ENCODE measurements around the gene ITGBL1.

ITGBL1 gene

GRCh38 chr13:101686003-101686402 lies 233.5 kb downstream of the ITGBL1 start:
- in situ Hi-C loops (cut with MboI; ENCODE audit: low sequenced_read_pairs), result no loop called here

- in situ Hi-C loops (cut with MboI; ENCODE audit: low sequenced_read_pairs), result no loop called here
These were observed 238.4 kb downstream of the ITGBL1 start for GRCh38 chr13:101690871-101691270.

- in situ Hi-C loops (cut with MboI; ENCODE audit: low sequenced_read_pairs), result no loop called here
These were observed 238.9 kb downstream of the ITGBL1 start for GRCh38 chr13:101691341-101691860.

- in situ Hi-C loops (cut with MboI; ENCODE audit: low sequenced_read_pairs), result no loop called here
These were observed 243.5 kb downstream of the ITGBL1 start for GRCh38 chr13:101695870-101696516.

GRCh38 chr13:101697745-101698144 lies 245.3 kb downstream of the ITGBL1 start:
- in situ Hi-C loops (cut with MboI; ENCODE audit: low sequenced_read_pairs), result no loop called here

- in situ Hi-C loops (cut with MboI; ENCODE audit: low sequenced_read_pairs), result no loop called here
These were observed 245.9 kb downstream of the ITGBL1 start for GRCh38 chr13:101698400-101698799.

- in situ Hi-C loops (cut with MboI; ENCODE audit: low sequenced_read_pairs), result no loop called here
These were observed 248.1 kb downstream of the ITGBL1 start for GRCh38 chr13:101700598-101700997.

- in situ Hi-C loops (cut with MboI; ENCODE audit: low sequenced_read_pairs), result no loop called here
These were observed 250.6 kb downstream of the ITGBL1 start for GRCh38 chr13:101703081-101703480.

- in situ Hi-C loops (cut with MboI; ENCODE audit: low sequenced_read_pairs), result no loop called here
These were observed 251.4 kb downstream of the ITGBL1 start for GRCh38 chr13:101703838-101704237.

- in situ Hi-C loops (cut with MboI; ENCODE audit: low sequenced_read_pairs), result no loop called here
These were observed 254.2 kb downstream of the ITGBL1 start for GRCh38 chr13:101706651-101707050.

GRCh38 chr13:101707659-101708058 lies 255.2 kb downstream of the ITGBL1 start:
- in situ Hi-C loops (cut with MboI; ENCODE audit: low sequenced_read_pairs), result no loop called here

- in situ Hi-C loops (cut with MboI; ENCODE audit: low sequenced_read_pairs), result no loop called here
These were observed 255.6 kb downstream of the ITGBL1 start for GRCh38 chr13:101708115-101708514.

- in situ Hi-C loops (cut with MboI; ENCODE audit: low sequenced_read_pairs), result no loop called here
These were observed 257.5 kb downstream of the ITGBL1 start for GRCh38 chr13:101709952-101710351.

GRCh38 chr13:101711307-101712025 lies 259.0 kb downstream of the ITGBL1 start:
- in situ Hi-C loops (cut with MboI; ENCODE audit: low sequenced_read_pairs), result no loop called here

- in situ Hi-C loops (cut with MboI; ENCODE audit: low sequenced_read_pairs), result no loop called here
These were observed 259.5 kb downstream of the ITGBL1 start for GRCh38 chr13:101712026-101712348.

- in situ Hi-C loops (cut with MboI; ENCODE audit: low sequenced_read_pairs), result no loop called here
These were observed 261.7 kb downstream of the ITGBL1 start for GRCh38 chr13:101714195-101714594.

GRCh38 chr13:101717353-101717752 lies 264.9 kb downstream of the ITGBL1 start:
- in situ Hi-C loops (cut with MboI; ENCODE audit: low sequenced_read_pairs), result no loop called here

- in situ Hi-C loops (cut with MboI; ENCODE audit: low sequenced_read_pairs), result no loop called here
These were observed 266.0 kb downstream of the ITGBL1 start for GRCh38 chr13:101718496-101718895.

- in situ Hi-C loops (cut with MboI; ENCODE audit: low sequenced_read_pairs), result no loop called here
These were observed 274.2 kb downstream of the ITGBL1 start for GRCh38 chr13:101726681-101727080.

- in situ Hi-C loops (cut with MboI; ENCODE audit: low sequenced_read_pairs), result no loop called here
These were observed 274.6 kb downstream of the ITGBL1 start for GRCh38 chr13:101727118-101727517.

- in situ Hi-C loops (cut with MboI; ENCODE audit: low sequenced_read_pairs), result no loop called here
These were observed 275.5 kb downstream of the ITGBL1 start for GRCh38 chr13:101728021-101728420.

GRCh38 chr13:101728615-101729014 lies 276.1 kb downstream of the ITGBL1 start:
- in situ Hi-C loops (cut with MboI; ENCODE audit: low sequenced_read_pairs), result no loop called here
